SK-N-MC (cell line): ENCODE data around the gene SDK1.

ENCODE experiments used
- DNase-seq: peaks from one replicate; pipeline ENCODE4 v3.0.0-alpha.2; 2011; ENCODE audit warnings: low read depth, low spot score
- H3K27ac ChIP-seq: fragments of 200-600 bp; sonication (generic); 2 replicates; pipeline ENCODE4 v1.5.1; 2016; ENCODE audit warnings: mixed run types
- H3K36me3 ChIP-seq: fragments of 200-600 bp; sonication (generic); 2 replicates; pipeline ENCODE4 v1.6.1; 2017; ENCODE audit warnings: antibody characterized with exemption, low read length, mixed read lengths; ENCODE audit not compliant: insufficient read depth
- H3K4me3 ChIP-seq: fragments of 200-600 bp; sonication (generic); 2 replicates; pipeline ENCODE4 v1.5.1; 2016
- H3K9ac ChIP-seq: fragments of 200-600 bp; sonication (generic); 2 replicates; pipeline ENCODE4 v1.8.0; 2017; ENCODE audit warnings: mixed run types, mixed read lengths; ENCODE audit not compliant: insufficient read length
- H3K9me3 ChIP-seq: fragments of 200-600 bp; sonication (generic); 2 replicates; pipeline ENCODE4 v1.6.1; 2017; ENCODE audit warnings: low read depth, mild to moderate bottlenecking, antibody characterized with exemption, low read length, moderate library complexity, mixed read lengths
- EZH2 ChIP-seq: fragments of 200-600 bp; sonication (generic); IDR thresholded peaks from one replicate; pipeline ENCODE4 v1.6.1; 2017; ENCODE audit warnings: antibody characterized with exemption
- FOXP2 ChIP-seq: optimal IDR thresholded peaks from 2 replicates; pipeline ENCODE3; 2011; ENCODE audit warnings: mild to moderate bottlenecking, moderate library complexity; ENCODE audit not compliant: insufficient read depth; ENCODE audit errors: extremely low read length, control extremely low read depth
- POLR2AphosphoS5 ChIP-seq: IDR thresholded peaks from 2 replicates; pipeline ENCODE4 v1.6.1; 2012; ENCODE audit warnings: mild to moderate bottlenecking, low read depth, low read length, borderline replicate concordance

Gene SDK1

DNA sequence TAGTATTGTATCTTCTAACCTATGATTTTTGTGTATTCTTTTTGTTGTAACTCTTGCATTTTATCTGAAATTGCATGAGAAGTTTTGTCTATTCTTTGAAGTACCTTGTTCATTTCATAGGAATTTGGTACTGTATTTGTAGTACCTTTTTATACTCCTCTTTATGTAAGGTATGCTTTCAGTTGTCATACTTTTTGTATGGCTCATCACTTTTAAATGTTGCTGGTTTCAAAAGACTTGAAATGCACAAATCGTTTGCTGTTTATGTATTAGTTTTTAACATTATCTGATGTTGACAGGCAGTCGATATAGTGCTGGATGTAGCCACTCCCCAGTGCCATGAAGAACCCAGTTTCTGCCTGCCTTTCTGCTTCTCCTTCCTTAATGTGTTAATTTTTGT is 158.1 kb downstream of the SDK1 start:
- Histone ChIP-seq H3K9ac (no peak overlapping the region), H3K9me3 (no peaks in the 10 kb centered on the region), H3K36me3 (peaks cover 45% of the 10 kb centered on the region), H3K4me3 (no peak overlapping the region), H3K27ac (no peak overlapping the region)
- no peak for DNase-seq
- TF ChIP-seq EZH2 (no peak), POLR2AphosphoS5 (no peak), FOXP2 (no peak)

DNA sequence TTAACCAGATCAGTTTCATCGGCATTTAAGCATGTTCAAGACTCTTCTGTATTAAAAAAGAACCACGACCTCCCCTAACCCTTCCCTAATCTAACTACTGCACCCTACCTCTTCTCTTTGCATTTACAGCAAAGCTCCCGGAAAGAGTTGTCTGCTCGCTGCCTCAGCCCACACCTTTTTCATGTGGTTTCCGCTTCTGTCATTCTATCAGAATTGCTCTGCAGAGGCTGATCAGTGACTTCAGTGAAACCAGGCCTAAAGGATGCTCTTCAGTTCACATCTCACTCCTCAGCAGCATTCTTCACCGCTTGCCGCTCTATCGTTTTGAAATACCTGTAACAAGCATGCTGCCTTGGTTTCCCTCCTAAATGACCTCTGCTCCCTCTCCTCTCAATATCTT is 160.9 kb downstream of the SDK1 start:
- DNase-seq: no peak
- Histone ChIP-seq H3K9me3 (no peaks in the 10 kb centered on the region), H3K4me3 (no peak overlapping the region), H3K36me3 (peaks cover 23% of the 10 kb centered on the region; the same call in 1 of the 2 replicates), H3K9ac (no peak overlapping the region), H3K27ac (no peak overlapping the region)
- no peak for TF ChIP-seq FOXP2
- no peak for TF ChIP-seq POLR2AphosphoS5
- TF ChIP-seq EZH2: no peak

DNA sequence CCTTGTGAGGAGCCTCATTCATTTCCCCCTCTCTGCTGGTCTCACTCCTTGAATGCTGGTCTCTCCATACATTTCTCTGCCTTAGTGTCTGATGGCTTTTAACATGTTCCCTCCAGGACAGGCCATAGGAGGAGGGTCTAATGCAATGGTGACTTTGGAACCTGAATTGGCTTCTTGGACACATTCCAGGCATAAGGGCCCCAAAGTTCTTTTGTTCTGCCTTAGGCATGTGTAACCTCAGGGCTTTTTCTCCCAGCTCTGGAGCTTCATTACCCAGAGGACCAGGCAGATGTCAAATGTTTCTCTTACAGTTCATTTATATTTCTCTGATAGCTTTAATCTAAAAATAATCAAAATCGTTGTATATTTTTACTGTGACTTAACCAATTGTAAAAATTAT is 162.6 kb downstream of the SDK1 start:
- peak; percentile 39 for DNase-seq
- no peaks in the 10 kb centered on the region for H3K9me3 ChIP-seq

DNA sequence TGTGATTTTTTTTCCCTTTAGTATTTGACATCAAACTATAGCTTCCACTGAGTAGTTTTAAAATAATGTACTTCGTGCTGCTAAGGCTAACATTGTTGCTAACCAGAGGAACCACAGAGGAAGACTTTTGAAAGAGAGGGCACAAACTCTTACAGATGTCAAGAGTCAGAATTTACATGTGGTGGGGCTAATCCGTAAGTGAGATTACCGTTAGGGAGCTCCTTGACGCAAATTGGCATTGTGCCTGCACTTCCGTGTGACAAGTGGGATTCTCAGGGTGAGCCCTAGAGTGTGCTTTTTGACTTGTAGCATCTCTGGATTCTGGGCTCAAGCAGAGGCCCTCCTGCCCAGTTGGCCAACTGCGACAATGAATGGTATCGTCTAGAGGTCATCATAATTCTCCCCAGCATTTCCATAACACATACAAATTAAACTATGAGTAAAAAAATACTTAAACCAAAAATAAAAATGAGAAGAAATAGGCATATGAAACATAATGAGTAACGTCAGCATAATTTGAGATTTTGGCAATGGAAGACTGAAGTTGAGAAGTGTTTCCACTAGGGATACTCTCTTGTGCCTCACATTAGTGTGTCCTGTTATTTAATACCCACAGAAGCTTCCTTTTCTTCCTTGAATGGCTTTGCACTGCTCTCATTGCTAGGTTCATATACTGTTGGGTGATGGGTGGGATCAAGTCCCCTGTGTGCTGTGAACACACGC is 164.0 kb downstream of the SDK1 start:
- Histone ChIP-seq H3K4me3 (no peak overlapping the region), H3K27ac (no peak overlapping the region), H3K9me3 (no peaks in the 10 kb centered on the region), H3K36me3 (0 out of 2 replicates have a peak, but pooled peaks cover 9% of the 10 kb centered on the region), H3K9ac (no peak overlapping the region)
- TF ChIP-seq FOXP2 (no peak), EZH2 (no peak), POLR2AphosphoS5 (no peak)
- no peak for DNase-seq

More for the DNA sequence above, 162.6 kb downstream of the SDK1 start:
- peak overlapping the region; percentile 32; the same call in 1 of the 2 replicates for H3K4me3 ChIP-seq
- H3K36me3 ChIP-seq: 0 out of 2 replicates have a peak, but pooled peaks cover 12% of the 10 kb centered on the region
- no peak for TF ChIP-seq FOXP2
- no peak for TF ChIP-seq EZH2
- TF ChIP-seq POLR2AphosphoS5: no peak
- H3K27ac ChIP-seq: peak overlapping the region; percentile 71
- H3K9ac ChIP-seq: no peak overlapping the region

DNA sequence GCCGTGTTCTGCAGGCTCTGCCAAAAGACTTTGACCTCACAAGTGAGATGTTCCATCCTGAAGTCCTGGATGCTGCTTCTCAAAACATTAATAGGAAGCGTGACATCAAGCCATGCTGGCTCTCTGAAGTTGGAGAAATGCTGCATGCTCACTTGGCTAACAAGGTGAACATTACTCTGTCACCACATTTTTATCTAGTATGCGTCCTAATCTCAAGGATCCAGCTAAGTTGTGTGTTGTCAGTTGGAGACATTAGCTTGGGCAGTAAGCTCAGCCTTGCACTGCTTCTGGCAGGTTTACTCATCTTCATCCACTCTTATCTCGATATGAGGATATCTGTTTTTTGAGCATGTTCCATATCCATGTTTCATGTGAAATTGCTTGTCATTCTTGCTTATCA is 165.2 kb downstream of the SDK1 start:
- H3K9me3 ChIP-seq: no peaks in the 10 kb centered on the region
- no peak for DNase-seq
- TF ChIP-seq POLR2AphosphoS5 (no peak), EZH2 (no peak), FOXP2 (no peak)

DNA sequence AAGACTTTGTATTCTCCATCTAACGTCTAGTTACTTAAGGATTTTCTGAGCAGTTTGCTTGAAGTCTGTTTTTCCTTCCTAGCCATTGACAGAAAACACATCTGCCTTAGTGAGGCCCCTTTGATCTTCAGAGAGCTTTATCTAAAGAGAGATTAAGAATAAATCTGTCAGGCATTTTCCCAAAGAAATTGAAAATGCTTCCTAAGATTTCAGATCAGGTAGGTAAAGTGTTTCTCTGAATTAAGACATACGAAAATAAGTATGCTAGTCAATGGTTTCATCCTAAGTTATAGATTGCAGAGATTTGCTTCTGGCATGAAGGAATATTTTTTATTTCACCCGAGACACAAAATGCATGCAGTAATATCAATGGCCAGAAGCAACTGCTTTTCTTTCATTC is 168.6 kb downstream of the SDK1 start:
- no peak for DNase-seq
- TF ChIP-seq POLR2AphosphoS5 (no peak), FOXP2 (no peak), EZH2 (no peak)
- no peak overlapping the region for H3K9ac ChIP-seq
- H3K9me3 ChIP-seq: no peaks in the 10 kb centered on the region
- no peaks in the 10 kb centered on the region for H3K36me3 ChIP-seq
- no peak overlapping the region for H3K27ac ChIP-seq
- H3K4me3 ChIP-seq: no peak overlapping the region

More for the DNA sequence above, 165.2 kb downstream of the SDK1 start:
- Histone ChIP-seq H3K27ac (no peak overlapping the region), H3K36me3 (0 out of 2 replicates have a peak, but pooled peaks cover 5% of the 10 kb centered on the region), H3K9ac (no peak overlapping the region), H3K4me3 (no peak overlapping the region)

DNA sequence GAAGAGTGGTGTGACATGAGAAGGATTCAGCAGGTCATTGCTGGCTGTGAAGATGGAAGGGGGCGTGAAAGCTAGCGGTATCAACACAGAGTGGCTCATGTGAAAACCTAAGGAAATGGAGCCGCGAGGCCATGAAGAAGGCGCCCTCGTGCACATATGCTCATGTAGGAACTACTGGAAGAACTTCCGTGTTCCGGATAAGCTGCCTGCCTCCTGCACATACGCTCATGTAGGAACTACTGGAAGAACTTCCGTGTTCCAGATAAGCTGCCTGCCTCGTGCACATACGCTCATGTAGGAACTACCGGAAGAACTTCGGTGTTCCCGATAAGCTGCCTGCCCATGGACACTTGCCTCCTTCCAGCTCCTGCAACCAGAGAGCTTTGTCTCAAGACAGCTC is 179.1 kb downstream of the SDK1 start:
- TF ChIP-seq POLR2AphosphoS5 (no peak), FOXP2 (no peak), EZH2 (no peak)
- no peak overlapping the region for H3K9ac ChIP-seq
- peaks cover 11% of the 10 kb centered on the region; the same call in 1 of the 2 replicates for H3K36me3 ChIP-seq
- H3K4me3 ChIP-seq: no peak overlapping the region
- no peak overlapping the region for H3K27ac ChIP-seq
- no peaks in the 10 kb centered on the region for H3K9me3 ChIP-seq
- no peak for DNase-seq

DNA sequence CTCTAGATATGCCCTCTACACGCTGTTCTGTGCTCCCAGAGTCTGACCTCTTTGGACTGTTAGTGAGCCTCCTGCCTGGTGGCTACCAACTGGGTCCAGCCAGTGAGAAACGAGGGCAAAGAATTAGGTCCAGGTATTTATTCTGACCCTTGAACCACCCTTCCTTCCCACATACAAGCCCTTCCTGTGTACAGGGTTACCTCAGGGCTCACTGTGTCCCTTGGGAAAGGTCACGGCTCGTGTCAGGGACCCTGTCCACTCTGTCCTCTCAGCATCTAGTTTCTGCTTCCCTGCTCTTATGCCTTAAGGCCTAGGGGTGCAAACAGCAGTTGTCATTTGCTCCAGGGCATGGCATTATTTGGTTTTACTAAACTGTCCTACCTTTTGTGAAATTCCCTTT is 180.4 kb downstream of the SDK1 start:
- no peaks in the 10 kb centered on the region for H3K9me3 ChIP-seq
- H3K9ac ChIP-seq: no peak overlapping the region
- peaks cover 11% of the 10 kb centered on the region; the same call in 1 of the 2 replicates for H3K36me3 ChIP-seq
- DNase-seq: no peak
- no peak overlapping the region for H3K4me3 ChIP-seq
- no peak for TF ChIP-seq FOXP2
- TF ChIP-seq EZH2: no peak
- no peak for TF ChIP-seq POLR2AphosphoS5
- H3K27ac ChIP-seq: no peak overlapping the region

DNA sequence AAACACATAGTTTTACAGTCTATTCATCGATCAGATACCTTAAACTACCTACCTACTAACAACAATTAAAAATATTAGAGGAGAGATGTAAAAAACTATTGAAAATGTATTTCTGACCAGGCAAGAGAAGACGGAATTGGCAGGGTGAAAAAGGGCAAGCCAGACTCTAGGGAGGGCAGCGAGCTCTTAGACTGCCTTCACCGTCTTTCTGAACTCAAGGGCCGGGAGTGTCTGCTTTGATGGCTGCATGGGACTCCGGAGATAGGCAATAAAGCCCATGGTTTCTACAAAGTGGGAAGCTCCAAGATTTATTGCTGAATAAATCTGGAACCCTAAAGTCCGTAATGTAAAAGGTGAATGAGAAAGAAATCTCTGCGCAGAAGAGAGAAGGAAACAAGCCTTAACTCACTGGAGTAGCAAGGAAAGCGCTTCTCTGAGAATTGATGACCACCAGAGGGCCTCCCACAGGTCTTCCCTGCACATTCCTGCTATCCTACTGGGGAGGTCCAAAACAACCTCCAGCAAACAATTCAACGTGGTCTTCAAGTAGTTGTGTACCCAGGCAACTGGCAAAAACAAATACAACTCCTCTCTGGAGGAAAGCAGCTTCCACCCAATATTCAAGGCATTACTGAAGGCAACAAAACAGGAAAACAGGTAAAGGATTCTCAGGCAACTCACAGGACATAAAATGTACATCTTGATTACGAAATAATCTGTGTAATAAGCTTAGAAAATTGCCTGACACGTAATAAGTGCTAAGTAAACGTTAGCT is 181.3 kb downstream of the SDK1 start:
- TF ChIP-seq EZH2 (no peak), POLR2AphosphoS5 (no peak), FOXP2 (no peak)
- Histone ChIP-seq H3K27ac (0 out of 2 replicates have a peak overlapping the region, but pooled peaks have one; percentile 10), H3K9me3 (no peaks in the 10 kb centered on the region), H3K9ac (no peak overlapping the region), H3K4me3 (no peak overlapping the region), H3K36me3 (peaks cover 11% of the 10 kb centered on the region; the same call in 1 of the 2 replicates)
- peak; percentile 42 for DNase-seq
